Sigmoid colon (tissue), 4 donors: Measurements from ENCODE around the gene COL17A1.

Experiments used
- POLR2A ChIP-seq, 2 donors: fragments of 450-650 bp; IDR thresholded peaks; one replicate each; pipeline ENCODE4 v1.6.1; 2016; ENCODE audit warnings: antibody characterized with exemption in 2 of 2, mild to moderate bottlenecking in 2 of 2, moderate library complexity in 2 of 2
- POLR2AphosphoS5 ChIP-seq, 4 donors: sonication (generic); formaldehyde crosslinking; IDR thresholded peaks; one replicate each; pipeline ENCODE4 v1.6.1; 2017; ENCODE audit warnings: antibody characterized with exemption in 4 of 4
- TF ChIP-seq, protein P1 (sequence below), 4 experiments: fragments of 450-650 bp in 3 of 4; fragments of 200-600 bp in 1 of 4; IDR thresholded peaks; one replicate each; pipeline ENCODE4 v1.5.1; 2016 to 2019; ENCODE audit warnings: antibody characterized with exemption in 4 of 4, mild to moderate bottlenecking in 3 of 4, moderate library complexity in 2 of 4

DNA sequence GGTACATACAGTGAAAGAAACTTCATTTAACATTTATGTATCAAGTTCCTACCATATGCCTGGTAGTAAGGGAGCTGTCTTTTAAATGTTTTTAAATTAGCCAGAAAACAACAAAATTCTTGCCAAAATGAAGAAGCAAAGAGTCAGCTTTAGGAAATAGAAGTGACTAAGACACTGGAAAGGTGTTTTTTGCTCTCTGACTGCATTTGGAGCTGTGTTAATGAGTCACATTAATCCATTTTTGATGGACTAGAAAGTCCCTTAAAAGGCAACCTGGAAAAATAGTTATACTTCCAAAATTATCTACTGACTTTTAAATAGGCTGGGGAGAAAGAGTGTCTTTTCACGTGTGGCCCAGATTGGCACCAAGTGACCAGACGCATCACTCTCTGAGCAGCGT lies 3.9 kb upstream of the COL17A1 start:
- TF ChIP-seq, protein P1, sequence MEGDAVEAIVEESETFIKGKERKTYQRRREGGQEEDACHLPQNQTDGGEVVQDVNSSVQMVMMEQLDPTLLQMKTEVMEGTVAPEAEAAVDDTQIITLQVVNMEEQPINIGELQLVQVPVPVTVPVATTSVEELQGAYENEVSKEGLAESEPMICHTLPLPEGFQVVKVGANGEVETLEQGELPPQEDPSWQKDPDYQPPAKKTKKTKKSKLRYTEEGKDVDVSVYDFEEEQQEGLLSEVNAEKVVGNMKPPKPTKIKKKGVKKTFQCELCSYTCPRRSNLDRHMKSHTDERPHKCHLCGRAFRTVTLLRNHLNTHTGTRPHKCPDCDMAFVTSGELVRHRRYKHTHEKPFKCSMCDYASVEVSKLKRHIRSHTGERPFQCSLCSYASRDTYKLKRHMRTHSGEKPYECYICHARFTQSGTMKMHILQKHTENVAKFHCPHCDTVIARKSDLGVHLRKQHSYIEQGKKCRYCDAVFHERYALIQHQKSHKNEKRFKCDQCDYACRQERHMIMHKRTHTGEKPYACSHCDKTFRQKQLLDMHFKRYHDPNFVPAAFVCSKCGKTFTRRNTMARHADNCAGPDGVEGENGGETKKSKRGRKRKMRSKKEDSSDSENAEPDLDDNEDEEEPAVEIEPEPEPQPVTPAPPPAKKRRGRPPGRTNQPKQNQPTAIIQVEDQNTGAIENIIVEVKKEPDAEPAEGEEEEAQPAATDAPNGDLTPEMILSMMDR (IDR thresholded peaks at IDR 0.05) = no peak
- TF ChIP-seq POLR2A (IDR thresholded peaks at IDR 0.05) = no peak
- TF ChIP-seq POLR2AphosphoS5 (IDR thresholded peaks at IDR 0.05) = no peak
